CD4-positive, alpha-beta T cell treated with Interleukin-17A for 1 hour (primary cell): Measurements from ENCODE around the gene SERP2.

Source experiments
- DNase-seq: peaks from one replicate; pipeline ENCODE4 v3.0.0-alpha.2; 2020

SERP2 gene

GRCh38 chr13:44415815-44416214, 42.2 kb downstream of the SERP2 start:
- DNase-seq: no peak

GRCh38 chr13:44416301-44416700, 42.7 kb downstream of the SERP2 start:
- no peak for DNase-seq

- DNase-seq: no peak
These were observed 43.1 kb downstream of the SERP2 start for GRCh38 chr13:44416744-44417143.

GRCh38 chr13:44417446-44417845, 43.8 kb downstream of the SERP2 start:
- no peak for DNase-seq

GRCh38 chr13:44417876-44418275, 44.3 kb downstream of the SERP2 start:
- no peak for DNase-seq

GRCh38 chr13:44420376-44421220, 47.0 kb downstream of the SERP2 start:
- DNase-seq: no peak

GRCh38 chr13:44421853-44422525, 48.4 kb downstream of the SERP2 start:
- no peak for DNase-seq

- no peak for DNase-seq
These were observed 49.4 kb downstream of the SERP2 start for GRCh38 chr13:44422755-44423643.

GRCh38 chr13:44423824-44424223, 50.2 kb downstream of the SERP2 start:
- no peak for DNase-seq

GRCh38 chr13:44425041-44425814, 51.6 kb downstream of the SERP2 start:
- DNase-seq: no peak

- DNase-seq: no peak
These were observed 52.1 kb downstream of the SERP2 start for GRCh38 chr13:44425815-44426078.

- DNase-seq: no peak
These were observed 52.8 kb downstream of the SERP2 start for GRCh38 chr13:44426461-44426860.

GRCh38 chr13:44429311-44429710, 55.7 kb downstream of the SERP2 start:
- no peak for DNase-seq

GRCh38 chr13:44431150-44431549, 57.5 kb downstream of the SERP2 start:
- DNase-seq: no peak

- DNase-seq: no peak
These were observed 59.0 kb downstream of the SERP2 start for GRCh38 chr13:44432650-44433049.

GRCh38 chr13:44433863-44434765, 60.5 kb downstream of the SERP2 start:
- DNase-seq: no peak

- DNase-seq: no peak
These were observed 61.1 kb downstream of the SERP2 start for GRCh38 chr13:44434766-44435141.

GRCh38 chr13:44435142-44435918, 61.7 kb downstream of the SERP2 start:
- DNase-seq: peak; percentile 96

GRCh38 chr13:44435919-44436510, 62.4 kb downstream of the SERP2 start:
- no peak for DNase-seq

- peak; percentile 50 for DNase-seq
These were observed 63.1 kb downstream of the SERP2 start for GRCh38 chr13:44436589-44437337.
